ENCODE data around the gene HOXA13. TPM values are rescaled to one million over a fixed set of nuclear protein-coding genes. Genes with fewer than 3 reads are reported as not detected.

The HOXA13 gene
- total RNA-seq, 2 experiments from 2014 or later = not detected

DNA sequence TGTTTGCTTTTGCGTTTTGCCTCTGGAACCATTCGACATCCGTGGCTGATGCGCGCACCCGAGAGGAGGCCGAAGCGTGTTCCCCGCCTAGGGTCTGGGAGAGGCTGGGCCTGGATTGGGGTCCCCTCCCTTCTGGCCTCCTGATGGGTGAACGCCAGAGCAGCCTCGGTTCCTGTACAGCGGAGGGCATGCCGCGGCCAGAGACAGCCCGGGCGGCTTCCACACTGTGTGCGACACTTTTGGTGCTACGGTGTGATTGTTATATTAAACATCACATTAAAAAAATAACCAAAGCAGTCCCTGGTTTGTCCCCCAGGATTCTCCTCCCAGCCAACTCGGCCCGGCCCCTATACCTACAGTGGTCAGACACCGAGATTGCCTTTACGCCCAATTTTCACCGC is 39.7 kb downstream of the HOXA13 start:
- H3K4me3 Mint-ChIP-seq = peak overlapping the region; percentile 4
- H3K4me1 Mint-ChIP-seq = peaks cover 27% of the 10 kb centered on the region
- H3K27me3 Mint-ChIP-seq = peaks cover 77% of the 10 kb centered on the region
- H3K9me3 Mint-ChIP-seq (ENCODE audit: low read depth) = no peaks in the 10 kb centered on the region
- no peaks in the 10 kb centered on the region for H3K36me3 Mint-ChIP-seq (ENCODE audit: low read depth)
- intact Hi-C loops (cut with DNase I, micrococcal nuclease) = loop anchor here (2.0 kb wide), 2 partner anchors 783 to 791 kb away; no protein-coding TSS in a partner anchor
- DNase-seq (no peak), ATAC-seq (peak; percentile 45)
- CTCF ChIA-PET = interaction anchor here (1.0 to 3.2 kb wide), 12 partner anchors 8 to 791 kb away, joined by 3 to 25 read pairs (median 6); partner anchors contain the start of genes HOXA1 and HOXA11
- H3K27ac Mint-ChIP-seq = no peak overlapping the region
- POLR2A ChIA-PET = no interaction called here

- Mint-ChIP-seq H3K36me3 (ENCODE audit: low read depth) (no peaks in the 10 kb centered on the region), H3K27ac (no peak overlapping the region), H3K27me3 (peaks cover 79% of the 10 kb centered on the region), H3K4me3 (peak overlapping the region; percentile 4), H3K9me3 (ENCODE audit: low read depth) (no peaks in the 10 kb centered on the region), H3K4me1 (peaks cover 30% of the 10 kb centered on the region)
- intact Hi-C loops (cut with DNase I, micrococcal nuclease) = loop anchor here (2.0 to 5.0 kb wide), 4 partner anchors 39 to 791 kb away; partner anchors contain the start of gene HOXA1 (in 1 of the 2)
- ChIA-PET CTCF (interaction anchor here (0.8 to 1.7 kb wide), 12 partner anchors 9 to 1308 kb away, joined by 3 to 6 read pairs (median 4); no protein-coding TSS in a partner anchor), POLR2A (no interaction called here)
- ATAC-seq (no peak), DNase-seq (no peak)
Measured at GRCh38 chr7:27159266-27160144, 40.4 kb downstream of the HOXA13 start.

GRCh38 chr7:27158436-27159265 is 41.2 kb downstream of the HOXA13 start:
- ATAC-seq = no peak
- Mint-ChIP-seq H3K4me3 (peak overlapping the region; percentile 4), H3K36me3 (ENCODE audit: low read depth) (no peaks in the 10 kb centered on the region), H3K9me3 (ENCODE audit: low read depth) (no peaks in the 10 kb centered on the region), H3K27ac (no peak overlapping the region), H3K4me1 (peaks cover 29% of the 10 kb centered on the region), H3K27me3 (peaks cover 78% of the 10 kb centered on the region)
- ChIA-PET CTCF (interaction anchor here (0.8 to 1.7 kb wide), 11 partner anchors 8 to 1307 kb away, joined by 3 to 6 read pairs (median 5); no protein-coding TSS in a partner anchor), POLR2A (no interaction called here)
- DNase-seq = no peak
- intact Hi-C loops (cut with DNase I, micrococcal nuclease) = loop anchor here (2.0 to 5.0 kb wide), 2 partner anchors 40 to 61 kb away; partner anchors contain the start of gene HOXA1 (in 1 of the 2)

DNA sequence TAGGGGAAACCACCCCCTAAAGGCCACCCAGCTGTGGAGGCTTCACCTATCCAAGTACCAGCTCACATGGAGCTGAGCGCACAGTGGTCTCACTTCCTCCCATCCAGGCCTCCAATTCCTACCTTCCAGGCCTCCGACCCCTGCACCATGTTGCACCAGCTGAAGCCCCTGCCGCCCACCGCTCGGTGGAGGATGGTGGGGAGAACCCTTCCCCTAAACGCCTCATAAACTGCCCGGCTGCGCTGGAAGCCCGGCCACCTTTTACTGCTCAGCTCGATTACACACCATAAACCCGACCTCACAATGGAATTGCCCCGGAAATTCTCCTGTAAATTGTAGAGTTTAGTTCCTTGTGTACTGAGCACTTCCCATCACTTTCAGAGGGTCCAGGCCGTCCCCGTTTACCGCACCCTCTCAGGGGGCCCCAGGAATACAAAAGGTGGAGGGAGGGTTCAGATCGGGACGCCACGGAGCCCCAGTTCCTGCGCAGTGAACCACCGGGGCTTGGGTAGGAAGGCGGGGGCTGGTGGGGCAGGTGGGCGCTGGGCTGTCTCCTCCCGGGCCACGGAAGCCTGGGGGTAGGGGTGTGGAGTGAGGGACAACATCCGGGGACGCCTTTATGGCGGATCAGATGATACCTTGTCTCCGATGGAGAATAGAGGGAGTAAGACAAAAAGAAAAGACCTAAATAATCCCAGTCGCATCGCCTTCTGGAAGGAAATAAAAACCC is 42.0 kb downstream of the HOXA13 start:
- POLR2A ChIA-PET = no interaction called here
- H3K27ac Mint-ChIP-seq = no peak overlapping the region
- H3K36me3 Mint-ChIP-seq (ENCODE audit: low read depth) = no peaks in the 10 kb centered on the region
- intact Hi-C loops (cut with DNase I, micrococcal nuclease) = loop anchor here (2.0 to 5.0 kb wide), 3 partner anchors 15 to 61 kb away; partner anchors contain the start of gene HOXA1 (in 1 of the 2)
- no peak overlapping the region for H3K4me3 Mint-ChIP-seq
- ATAC-seq (no peak), DNase-seq (no peak)
- peaks cover 29% of the 10 kb centered on the region for H3K4me1 Mint-ChIP-seq
- no peaks in the 10 kb centered on the region for H3K9me3 Mint-ChIP-seq (ENCODE audit: low read depth)
- peaks cover 78% of the 10 kb centered on the region for H3K27me3 Mint-ChIP-seq
- CTCF ChIA-PET = interaction anchor here (1.2 kb wide), 1 partner anchor 26 kb away, joined by 3 read pairs; no protein-coding TSS in a partner anchor

DNA sequence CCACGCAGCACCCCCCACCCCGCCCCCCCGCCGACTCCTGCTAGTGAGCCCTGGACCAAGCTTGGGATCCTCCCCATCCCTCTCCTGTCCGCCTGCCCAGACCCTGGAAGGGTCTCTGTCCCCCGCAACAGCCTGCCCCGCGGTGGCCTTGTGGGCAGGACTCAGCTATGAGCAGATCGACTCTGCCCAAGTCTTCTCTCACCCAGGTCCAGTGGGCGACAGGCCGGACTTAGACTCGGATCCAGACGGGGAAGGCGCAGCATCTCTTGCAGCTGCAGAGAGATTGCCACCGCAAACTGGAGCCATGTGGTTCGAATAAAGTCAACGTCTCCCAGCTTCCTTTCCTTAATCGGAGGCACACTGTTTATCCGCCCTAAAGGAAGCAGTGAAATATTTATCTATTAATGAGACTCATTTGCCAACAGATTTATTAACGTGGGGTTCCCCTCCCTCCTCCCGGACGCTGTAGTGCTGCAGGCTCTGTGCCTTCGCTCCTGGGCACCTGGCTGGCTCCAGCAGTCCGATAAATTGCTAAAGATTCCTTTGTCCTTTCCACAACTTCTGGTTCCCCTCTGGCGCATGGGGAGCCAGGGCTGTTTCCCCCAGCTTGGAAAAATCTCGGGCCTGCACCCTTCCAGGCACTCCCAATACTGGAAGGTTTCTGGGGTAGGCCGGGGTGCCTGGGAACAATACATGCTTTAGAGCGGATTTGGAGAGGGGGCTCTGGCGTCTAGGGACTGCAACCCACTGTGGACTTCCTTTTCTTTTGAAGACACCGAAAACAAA is 42.8 kb downstream of the HOXA13 start:
- Mint-ChIP-seq H3K27ac (no peak overlapping the region), H3K9me3 (ENCODE audit: low read depth) (no peaks in the 10 kb centered on the region), H3K4me1 (peaks cover 30% of the 10 kb centered on the region)

GRCh38 chr7:27156508-27156898 is 43.4 kb downstream of the HOXA13 start, which contains the start of gene HOXA7:
HOXA7 (minus strand) TSS chr7:27156675; CDS start chr7:27156545, 130 bp downstream.
- no peak within 1 kb of the TSS for H3K27ac Mint-ChIP-seq
- POLR2A ChIA-PET = no interaction called here

More for the DNA sequence above, 42.8 kb downstream of the HOXA13 start:
- CTCF ChIA-PET = interaction anchor here (0.7 to 1.1 kb wide), 3 partner anchors 23 to 38 kb away, joined by 3 read pairs; no protein-coding TSS in a partner anchor
- DNase-seq = no peak
- peaks cover 76% of the 10 kb centered on the region for H3K27me3 Mint-ChIP-seq
- H3K36me3 Mint-ChIP-seq (ENCODE audit: low read depth) = no peaks in the 10 kb centered on the region
- POLR2A ChIA-PET = no interaction called here
- intact Hi-C loops (cut with DNase I, micrococcal nuclease) = loop anchor here (1.0 to 5.0 kb wide), 3 partner anchors 8 to 60 kb away; partner anchors contain the start of genes HOXA1 (in 1 of the 2) and HOXA9 (in 1 of the 2)
- ATAC-seq = no peak
- H3K4me3 Mint-ChIP-seq = no peak overlapping the region

DNA sequence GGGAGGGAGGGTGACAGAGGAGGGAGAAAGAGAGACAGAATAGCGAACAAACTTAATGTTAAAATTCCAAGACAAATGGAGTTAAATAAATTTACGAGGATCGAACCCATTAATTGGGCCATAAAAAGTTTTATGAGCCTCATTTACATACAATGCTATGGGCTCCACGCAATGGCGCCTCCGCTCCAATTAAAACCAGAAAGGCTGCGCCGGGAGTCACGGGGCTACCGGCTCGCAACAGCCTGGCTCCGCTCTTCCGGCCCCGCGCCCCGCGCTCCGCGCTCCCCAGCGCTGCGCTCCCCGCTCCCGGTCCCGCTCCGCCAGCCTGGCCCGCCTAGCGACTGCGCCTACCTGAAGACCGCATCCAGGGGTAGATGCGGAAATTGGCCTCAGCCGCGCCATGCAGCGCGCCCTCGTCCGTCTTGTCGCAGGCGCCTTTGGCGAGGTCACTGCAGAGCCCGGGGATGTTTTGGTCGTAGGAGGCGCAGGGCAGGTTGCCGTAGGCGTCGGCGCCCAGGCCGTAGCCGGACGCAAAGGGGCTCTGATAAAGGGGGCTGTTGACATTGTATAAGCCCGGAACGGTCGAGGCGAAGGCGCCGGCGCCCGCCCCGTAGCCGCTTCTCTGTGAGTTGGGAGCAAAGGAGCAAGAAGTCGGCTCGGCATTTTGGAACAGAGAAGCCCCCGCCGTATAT is 43.9 kb downstream of the HOXA13 start:
- Mint-ChIP-seq H3K27ac (no peak overlapping the region), H3K9me3 (ENCODE audit: low read depth) (no peaks in the 10 kb centered on the region), H3K4me3 (peak overlapping the region; percentile 41), H3K36me3 (ENCODE audit: low read depth) (no peaks in the 10 kb centered on the region), H3K4me1 (peaks cover 39% of the 10 kb centered on the region), H3K27me3 (peaks cover 81% of the 10 kb centered on the region)
- DNase-seq = no peak
- intact Hi-C loops (cut with DNase I, micrococcal nuclease) = loop anchor here (1.0 to 5.0 kb wide), 4 partner anchors 9 to 59 kb away; partner anchors contain the start of genes HOXA1 (in 1 of the 2) and HOXA9 (in 1 of the 2)
- no peak for ATAC-seq
- ChIA-PET CTCF (interaction anchor here (0.8 to 1.1 kb wide), 3 partner anchors 26 to 786 kb away, joined by 3 to 4 read pairs (median 3); no protein-coding TSS in a partner anchor), POLR2A (no interaction called here)

More at GRCh38 chr7:27156508-27156898, 43.4 kb downstream of the HOXA13 start, which contains the start of gene HOXA7:
- CTCF ChIA-PET = interaction anchor here (0.7 to 1.1 kb wide), 3 partner anchors 24 to 38 kb away, joined by 3 read pairs; no protein-coding TSS in a partner anchor
- ATAC-seq = no peak
- Mint-ChIP-seq H3K4me3 (peak within 1 kb of the TSS; percentile 41), H3K4me1 (peaks cover 36% of the 10 kb centered on the region), H3K36me3 (ENCODE audit: low read depth) (no peaks in the 10 kb centered on the region), H3K9me3 (ENCODE audit: low read depth) (no peaks in the 10 kb centered on the region), H3K27me3 (peaks cover 79% of the 10 kb centered on the region)
- intact Hi-C loops (cut with DNase I, micrococcal nuclease) = loop anchor here (1.0 to 5.0 kb wide), 3 partner anchors 9 to 59 kb away; partner anchors contain the start of genes HOXA1 (in 1 of the 2) and HOXA9 (in 1 of the 2)
- no peak for DNase-seq

DNA sequence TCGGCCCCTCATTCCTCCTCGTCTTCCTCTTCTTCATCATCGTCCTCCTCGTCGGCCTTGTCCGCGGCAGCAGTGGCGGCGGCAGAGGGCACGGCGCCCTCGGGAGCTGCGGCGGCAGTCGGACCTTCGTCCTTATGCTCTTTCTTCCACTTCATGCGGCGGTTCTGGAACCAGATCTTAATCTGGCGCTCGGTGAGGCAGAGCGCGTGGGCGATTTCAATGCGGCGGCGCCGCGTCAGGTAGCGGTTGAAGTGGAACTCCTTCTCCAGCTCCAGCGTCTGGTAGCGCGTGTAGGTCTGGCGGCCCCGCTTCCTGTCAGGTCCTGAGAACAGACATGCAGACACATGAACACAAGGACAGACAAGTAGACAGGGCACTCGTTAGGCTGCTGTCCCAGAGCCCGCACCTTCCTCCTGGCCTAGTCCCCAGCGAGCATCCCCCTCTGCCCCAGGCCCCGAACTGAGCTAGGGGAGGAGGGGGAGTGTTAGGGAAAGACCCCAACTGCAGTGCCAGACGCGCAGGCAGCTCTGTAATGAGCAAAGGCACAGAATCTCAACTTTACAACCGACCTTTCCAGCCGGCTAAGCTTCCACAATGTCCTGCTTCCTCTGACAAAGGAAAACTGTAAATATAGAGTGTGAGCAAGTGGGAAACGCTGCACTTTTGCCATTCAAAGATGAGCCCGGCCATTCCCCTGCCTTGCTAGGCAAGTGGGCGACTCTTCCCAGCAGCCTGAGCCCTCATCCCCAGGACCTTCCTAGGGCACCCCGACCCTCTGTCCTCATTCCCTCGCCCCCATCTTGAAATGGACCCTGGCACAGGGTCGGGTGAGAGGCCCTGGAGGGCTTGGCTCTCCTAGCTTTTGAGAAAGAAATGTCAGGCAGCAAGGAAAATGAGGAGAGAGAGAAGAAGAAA is 44.7 kb downstream of the HOXA13 start:
- DNase-seq (peak; percentile 69), ATAC-seq (no peak)
- ChIA-PET CTCF (interaction anchor here (0.6 to 1.5 kb wide), 4 partner anchors 57 to 1262 kb away, joined by 3 to 4 read pairs (median 4); no protein-coding TSS in a partner anchor), POLR2A (no interaction called here)
- peak overlapping the region; percentile 30 for H3K4me3 Mint-ChIP-seq
- peaks cover 84% of the 10 kb centered on the region for H3K27me3 Mint-ChIP-seq
- no peaks in the 10 kb centered on the region for H3K9me3 Mint-ChIP-seq (ENCODE audit: low read depth)
- H3K27ac Mint-ChIP-seq = no peak overlapping the region
- peaks cover 40% of the 10 kb centered on the region for H3K4me1 Mint-ChIP-seq
- no peaks in the 10 kb centered on the region for H3K36me3 Mint-ChIP-seq (ENCODE audit: low read depth)
- intact Hi-C loops (cut with DNase I, micrococcal nuclease) = loop anchor here (2.0 to 5.0 kb wide), 3 partner anchors 14 to 58 kb away; partner anchors contain the start of genes HOXA11 (in 2 of the 2) and HOXA1 (in 1 of the 2)

All from activated CD4-positive, alpha-beta T cell treated with anti-CD3 and anti-CD28 coated beads for 36 hours (primary cell).